Suprapubic skin (tissue), 4 donors: ENCODE results near the gene TSPAN14.

Experiments
- EP300 ChIP-seq: sonication (generic); formaldehyde crosslinking; IDR thresholded peaks from one replicate; pipeline ENCODE4 v1.6.1; 2017; ENCODE audit warnings: antibody characterized with exemption
- POLR2A ChIP-seq, 2 donors: fragments of 450-650 bp; IDR thresholded peaks; one replicate each; pipeline ENCODE4 v1.6.1; 2017; ENCODE audit warnings: antibody characterized with exemption in 2 of 2, mild to moderate bottlenecking in 2 of 2, moderate library complexity in 2 of 2
- POLR2AphosphoS5 ChIP-seq, 3 donors: sonication (generic); formaldehyde crosslinking; IDR thresholded peaks; one replicate each; pipeline ENCODE4 v1.6.1; 2017; ENCODE audit warnings: antibody characterized with exemption in 3 of 3
- TF ChIP-seq, protein P1 (sequence below), 2 donors: fragments of 200-600 bp in 1 of 2; fragments of 450-650 bp in 1 of 2; sonication (generic) in 1 of 2; IDR thresholded peaks; one replicate each; pipeline ENCODE4 v1.5.1; 2016 to 2019; ENCODE audit warnings: antibody characterized with exemption in 2 of 2, mild to moderate bottlenecking in 1 of 2, moderate library complexity in 1 of 2

DNA sequence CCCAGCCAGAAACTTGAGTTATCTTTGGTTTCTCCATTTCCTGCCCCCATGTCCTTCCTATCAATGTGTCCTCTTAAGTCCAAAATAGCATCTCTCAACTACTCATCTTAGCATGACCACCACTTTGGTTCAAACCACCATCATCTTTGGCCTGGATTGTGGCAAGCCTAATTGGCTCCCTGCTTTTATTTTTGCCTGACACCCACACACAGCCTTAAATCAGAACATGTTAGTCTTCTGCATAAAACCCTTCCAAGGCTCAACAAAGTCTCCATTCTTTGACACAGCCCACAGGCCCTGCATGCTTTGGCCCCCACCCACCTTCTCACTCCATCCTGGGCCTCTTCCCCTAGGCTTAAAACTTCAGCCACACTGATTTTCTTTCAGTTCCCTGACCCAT lies 2.0 kb upstream of the TSPAN14 start:
- TF ChIP-seq, protein P1, sequence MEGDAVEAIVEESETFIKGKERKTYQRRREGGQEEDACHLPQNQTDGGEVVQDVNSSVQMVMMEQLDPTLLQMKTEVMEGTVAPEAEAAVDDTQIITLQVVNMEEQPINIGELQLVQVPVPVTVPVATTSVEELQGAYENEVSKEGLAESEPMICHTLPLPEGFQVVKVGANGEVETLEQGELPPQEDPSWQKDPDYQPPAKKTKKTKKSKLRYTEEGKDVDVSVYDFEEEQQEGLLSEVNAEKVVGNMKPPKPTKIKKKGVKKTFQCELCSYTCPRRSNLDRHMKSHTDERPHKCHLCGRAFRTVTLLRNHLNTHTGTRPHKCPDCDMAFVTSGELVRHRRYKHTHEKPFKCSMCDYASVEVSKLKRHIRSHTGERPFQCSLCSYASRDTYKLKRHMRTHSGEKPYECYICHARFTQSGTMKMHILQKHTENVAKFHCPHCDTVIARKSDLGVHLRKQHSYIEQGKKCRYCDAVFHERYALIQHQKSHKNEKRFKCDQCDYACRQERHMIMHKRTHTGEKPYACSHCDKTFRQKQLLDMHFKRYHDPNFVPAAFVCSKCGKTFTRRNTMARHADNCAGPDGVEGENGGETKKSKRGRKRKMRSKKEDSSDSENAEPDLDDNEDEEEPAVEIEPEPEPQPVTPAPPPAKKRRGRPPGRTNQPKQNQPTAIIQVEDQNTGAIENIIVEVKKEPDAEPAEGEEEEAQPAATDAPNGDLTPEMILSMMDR (IDR thresholded peaks at IDR 0.05) = no peak
- TF ChIP-seq EP300 (no peak), POLR2A (IDR thresholded peaks at IDR 0.05) (no peak), POLR2AphosphoS5 (IDR thresholded peaks at IDR 0.05) (no peak)
